ENCODE results near the gene NDUFC2. TPM values are rescaled to one million over a fixed set of nuclear protein-coding genes. Genes with fewer than 3 reads are reported as not detected.
A peak's percentile ranks its signal among the peaks of the same experiment; 100 is the strongest.
"Not testable (repeated sequence)": the region's sequence is repeated elsewhere in the genome, so short reads cannot be mapped to it uniquely, and the experiment has no call there.

The NDUFC2 gene
- polyA plus RNA-seq, 4 donors: 113 to 165 (median 152) TPM

GRCh38 chr11:78033040-78033439 is 46.6 kb downstream of the NDUFC2 start:
- no peak for DNase-seq (ENCODE audit: low read depth in 4 of 4, low spot score in 3 of 4)

- DNase-seq (ENCODE audit: low read depth in 4 of 4, low spot score in 3 of 4): no peak
These were observed 47.6 kb downstream of the NDUFC2 start for GRCh38 chr11:78032090-78032489.

GRCh38 chr11:78031629-78032028 is 48.0 kb downstream of the NDUFC2 start:
- DNase-seq (ENCODE audit: low read depth in 4 of 4, low spot score in 3 of 4): no peak

- peak in 2 of 4 donors; percentile 69 to 74 for DNase-seq (ENCODE audit: low read depth in 4 of 4, low spot score in 3 of 4)
These were observed 49.0 kb downstream of the NDUFC2 start for GRCh38 chr11:78030429-78031325.

GRCh38 chr11:78028423-78028822 is 51.2 kb downstream of the NDUFC2 start:
- DNase-seq (ENCODE audit: low read depth in 4 of 4, low spot score in 3 of 4): not testable (repeated sequence)

GRCh38 chr11:78027759-78028158 is 51.9 kb downstream of the NDUFC2 start:
- no peak for DNase-seq (ENCODE audit: low read depth in 4 of 4, low spot score in 3 of 4)

- DNase-seq (ENCODE audit: low read depth in 4 of 4, low spot score in 3 of 4): no peak
These were observed 54.3 kb downstream of the NDUFC2 start for GRCh38 chr11:78025378-78025777.

GRCh38 chr11:78023426-78023825 is 56.2 kb downstream of the NDUFC2 start:
- DNase-seq (ENCODE audit: low read depth in 4 of 4, low spot score in 3 of 4): no peak

GRCh38 chr11:78022397-78023396 is 57.0 kb downstream of the NDUFC2 start, which contains the start of gene KCTD14:
KCTD14 (minus strand) TSS chr11:78023276; CDS start chr11:78023249, 27 bp downstream.
- no peak for DNase-seq (ENCODE audit: low read depth in 4 of 4, low spot score in 3 of 4)

- no peak for DNase-seq (ENCODE audit: low read depth in 4 of 4, low spot score in 3 of 4)
These were observed 58.1 kb downstream of the NDUFC2 start for GRCh38 chr11:78021611-78022010.

- no peak for DNase-seq (ENCODE audit: low read depth in 4 of 4, low spot score in 3 of 4)
These were observed 59.4 kb downstream of the NDUFC2 start for GRCh38 chr11:78020246-78020645.

- DNase-seq (ENCODE audit: low read depth in 4 of 4, low spot score in 3 of 4): no peak
These were observed 59.9 kb downstream of the NDUFC2 start for GRCh38 chr11:78019808-78020207.

Other genes starting within 250 kb of the NDUFC2 start
- gene INTS4, start 85.2 kb downstream of the NDUFC2 start, polyA plus RNA-seq (ENCODE audit: insufficient read length in 4 of 4): 10 to 100 TPM; 30.5 to 52.4 (median 42.9) TPM
- gene KCTD14, start 56.6 kb downstream of the NDUFC2 start, polyA plus RNA-seq (ENCODE audit: insufficient read length in 4 of 4): 10 to 100 TPM in 3 of 4 donors, 1 to 10 TPM in 1; 4.8 to 14.3 (median 13.4) TPM
- gene THRSP, start 16.0 kb downstream of the NDUFC2 start, polyA plus RNA-seq (ENCODE audit: insufficient read length in 4 of 4): under 1 TPM; 0.15 to 0.38 (median 0.22) TPM
- 10 to 100 TPM; 38.6 to 70.4 (median 61.9) TPM for gene ALG8, start 59.8 kb upstream of the NDUFC2 start, polyA plus RNA-seq (ENCODE audit: insufficient read length in 4 of 4)
- gene KCTD21, start 108.8 kb upstream of the NDUFC2 start, polyA plus RNA-seq (ENCODE audit: insufficient read length in 4 of 4): 1 to 10 TPM; 8.0 to 9.4 (median 8.4) TPM
- 1 to 10 TPM; 4.6 to 8.1 (median 5.8) TPM for gene USP35, start 109.1 kb upstream of the NDUFC2 start, polyA plus RNA-seq (ENCODE audit: insufficient read length in 4 of 4)